Hepatic stellate cell (primary cell): ENCODE measurements around the gene LIPE.
"Not testable (repeated sequence)": the region's sequence is repeated elsewhere in the genome, so short reads cannot be mapped to it uniquely, and the experiment has no call there.

Experiments used
- DNase-seq: peaks from one replicate; pipeline ENCODE4 v3.0.0; 2011; ENCODE audit warnings: low spot score

Gene LIPE, protein sequence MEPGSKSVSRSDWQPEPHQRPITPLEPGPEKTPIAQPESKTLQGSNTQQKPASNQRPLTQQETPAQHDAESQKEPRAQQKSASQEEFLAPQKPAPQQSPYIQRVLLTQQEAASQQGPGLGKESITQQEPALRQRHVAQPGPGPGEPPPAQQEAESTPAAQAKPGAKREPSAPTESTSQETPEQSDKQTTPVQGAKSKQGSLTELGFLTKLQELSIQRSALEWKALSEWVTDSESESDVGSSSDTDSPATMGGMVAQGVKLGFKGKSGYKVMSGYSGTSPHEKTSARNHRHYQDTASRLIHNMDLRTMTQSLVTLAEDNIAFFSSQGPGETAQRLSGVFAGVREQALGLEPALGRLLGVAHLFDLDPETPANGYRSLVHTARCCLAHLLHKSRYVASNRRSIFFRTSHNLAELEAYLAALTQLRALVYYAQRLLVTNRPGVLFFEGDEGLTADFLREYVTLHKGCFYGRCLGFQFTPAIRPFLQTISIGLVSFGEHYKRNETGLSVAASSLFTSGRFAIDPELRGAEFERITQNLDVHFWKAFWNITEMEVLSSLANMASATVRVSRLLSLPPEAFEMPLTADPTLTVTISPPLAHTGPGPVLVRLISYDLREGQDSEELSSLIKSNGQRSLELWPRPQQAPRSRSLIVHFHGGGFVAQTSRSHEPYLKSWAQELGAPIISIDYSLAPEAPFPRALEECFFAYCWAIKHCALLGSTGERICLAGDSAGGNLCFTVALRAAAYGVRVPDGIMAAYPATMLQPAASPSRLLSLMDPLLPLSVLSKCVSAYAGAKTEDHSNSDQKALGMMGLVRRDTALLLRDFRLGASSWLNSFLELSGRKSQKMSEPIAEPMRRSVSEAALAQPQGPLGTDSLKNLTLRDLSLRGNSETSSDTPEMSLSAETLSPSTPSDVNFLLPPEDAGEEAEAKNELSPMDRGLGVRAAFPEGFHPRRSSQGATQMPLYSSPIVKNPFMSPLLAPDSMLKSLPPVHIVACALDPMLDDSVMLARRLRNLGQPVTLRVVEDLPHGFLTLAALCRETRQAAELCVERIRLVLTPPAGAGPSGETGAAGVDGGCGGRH

GRCh38 chr19:42427313-42427712 is at the start of gene LIPE:
Gene LIPE, minus strand, starts transcription at chr19:42427388. Its CDS starts 239 bp downstream, at chr19:42427149.
- peak; percentile 45 for DNase-seq

GRCh38 chr19:42475366-42475765 is 48.2 kb upstream of the LIPE start:
- DNase-seq, result no peak

GRCh38 chr19:42474743-42475142 is 47.6 kb upstream of the LIPE start:
- no peak for DNase-seq

- DNase-seq, result no peak
These were observed 46.5 kb upstream of the LIPE start for GRCh38 chr19:42473686-42474085.

DNA sequence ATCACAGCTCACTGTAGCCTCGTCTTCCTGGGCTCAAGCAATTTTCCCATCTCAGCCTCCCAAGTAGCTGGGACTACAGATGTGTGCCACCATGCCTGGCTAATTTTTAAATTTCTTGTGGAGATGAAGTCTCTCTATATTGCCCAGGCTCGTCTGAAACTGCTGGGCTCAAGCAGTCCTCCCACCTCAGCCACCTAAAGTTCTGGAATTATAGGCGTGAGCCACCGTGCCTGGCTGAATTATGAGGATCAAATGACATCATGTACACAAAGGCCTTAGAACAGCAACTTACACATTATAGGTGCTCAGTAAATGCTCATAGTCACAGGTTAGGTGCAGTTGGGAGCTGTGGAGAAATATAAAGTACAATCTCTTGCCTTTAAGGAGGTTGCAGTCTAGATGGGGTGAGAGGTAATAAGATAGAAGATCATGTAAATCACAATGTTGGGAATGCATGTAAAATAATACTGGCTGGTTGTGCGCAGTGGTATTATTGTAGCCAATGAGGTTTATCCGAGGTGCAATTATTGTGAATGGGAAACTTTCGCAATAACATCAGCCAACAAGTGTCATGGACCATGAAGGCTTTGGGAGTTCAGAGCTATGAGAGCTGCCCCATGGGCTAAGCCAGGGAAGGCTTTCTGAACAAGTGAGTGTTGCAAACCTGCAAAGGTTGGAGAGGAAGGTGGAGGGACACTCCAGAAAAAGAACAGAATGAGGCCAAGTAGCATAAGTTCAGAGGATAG is 45.4 kb upstream of the LIPE start:
- no peak for DNase-seq

DNA sequence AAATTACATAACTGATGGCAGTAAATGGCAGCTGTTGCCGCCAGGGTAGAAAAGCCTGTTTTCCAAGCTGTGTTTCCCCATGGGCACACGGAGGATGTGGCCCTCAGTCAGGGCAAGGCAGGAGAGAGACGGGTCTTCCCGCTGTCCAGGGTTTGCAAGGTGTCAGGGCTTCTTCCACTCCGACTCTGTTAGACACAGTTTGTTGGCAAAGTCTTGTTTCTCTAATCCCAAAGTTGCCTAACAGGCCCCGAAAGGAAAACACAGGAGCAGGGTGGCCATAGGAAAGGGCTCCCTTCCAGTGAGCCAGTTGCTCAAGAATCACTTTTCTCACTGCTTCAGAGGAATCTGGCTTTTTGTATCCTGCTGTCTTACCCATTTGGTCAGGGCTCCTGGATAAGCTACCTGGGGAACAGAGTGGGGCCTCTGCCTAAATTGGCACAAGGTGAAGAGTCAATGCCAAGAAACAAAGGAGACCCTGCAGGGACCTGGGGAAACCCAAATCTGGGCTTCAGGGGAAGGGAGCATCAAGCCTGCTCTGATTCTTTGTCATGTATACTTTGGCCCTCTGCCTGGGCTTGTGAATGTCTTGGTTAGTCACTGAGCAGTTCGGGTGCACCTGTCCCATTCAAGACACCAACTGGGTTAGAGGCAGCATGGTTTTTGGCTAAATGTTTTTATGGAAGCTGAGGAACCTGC is 44.5 kb upstream of the LIPE start:
- peak; percentile 21 for DNase-seq

DNA sequence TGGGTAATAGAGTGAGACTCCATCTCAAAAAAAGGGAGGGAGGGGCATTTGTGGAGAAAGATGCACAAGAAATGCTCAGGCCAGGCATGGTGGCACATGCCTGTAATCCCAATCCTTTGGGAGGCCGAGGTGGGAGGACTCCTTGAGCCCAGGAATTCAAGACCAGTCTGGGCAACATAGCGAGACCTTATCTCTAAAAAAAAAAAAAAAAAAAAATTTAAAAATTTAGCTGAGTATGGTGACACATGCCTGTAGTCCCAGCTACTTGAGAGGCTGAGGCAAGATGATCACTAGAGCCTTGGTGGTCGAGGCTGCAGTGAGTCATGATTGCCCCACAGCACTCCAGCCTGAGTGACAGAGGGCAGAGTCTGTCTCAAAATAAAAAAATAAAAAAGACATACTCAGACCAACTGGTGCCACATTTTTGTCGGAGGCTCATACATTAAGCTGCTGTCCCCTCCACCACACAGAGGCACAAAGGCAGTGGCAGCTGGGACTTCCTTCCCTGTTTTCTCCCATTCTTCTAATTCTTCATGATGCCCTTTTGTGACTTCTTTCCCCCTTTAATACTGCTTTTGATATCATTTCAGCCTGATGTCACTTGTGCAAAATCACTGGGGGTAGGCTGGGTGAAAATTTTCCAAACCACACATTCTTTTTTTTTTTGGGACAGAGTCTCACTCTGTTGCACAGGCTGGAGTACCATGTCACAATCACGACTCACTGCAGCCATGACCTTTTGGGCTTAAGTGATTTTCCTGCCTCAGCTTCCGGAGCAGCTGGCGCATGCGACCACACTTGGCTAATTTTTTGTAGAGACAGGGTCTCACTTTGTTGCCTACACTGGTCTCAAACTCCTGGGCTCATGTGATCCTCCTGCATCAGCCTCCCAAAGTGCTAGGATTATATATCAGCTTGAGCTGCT is 42.4 kb upstream of the LIPE start:
- no peak for DNase-seq

DNA sequence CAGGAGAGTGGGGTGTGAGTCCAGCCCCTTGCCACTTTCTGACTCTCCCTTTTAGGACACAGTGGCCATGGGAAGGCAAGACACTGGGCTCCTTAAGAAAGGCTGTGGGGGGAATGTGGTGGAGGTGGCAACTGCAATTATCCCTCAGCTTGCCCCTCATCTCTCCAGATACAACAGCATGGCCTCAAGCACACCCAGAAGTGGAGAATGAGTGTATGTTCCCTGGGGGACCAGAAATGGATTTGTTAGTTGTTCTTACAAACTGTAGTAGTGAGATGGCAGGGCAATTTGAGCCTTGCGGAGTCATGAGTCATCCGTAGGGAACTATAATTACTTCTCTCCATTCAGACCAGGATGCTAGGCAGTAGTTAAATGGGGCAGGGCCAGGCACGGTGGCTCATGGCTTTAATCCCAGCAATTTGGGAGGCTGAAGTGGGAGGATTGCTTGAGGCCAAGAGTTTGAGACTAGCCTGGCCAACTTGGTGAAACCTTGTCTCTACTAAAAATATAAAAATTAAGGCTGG is 41.1 kb upstream of the LIPE start:
- DNase-seq, result peak; percentile 83

DNA sequence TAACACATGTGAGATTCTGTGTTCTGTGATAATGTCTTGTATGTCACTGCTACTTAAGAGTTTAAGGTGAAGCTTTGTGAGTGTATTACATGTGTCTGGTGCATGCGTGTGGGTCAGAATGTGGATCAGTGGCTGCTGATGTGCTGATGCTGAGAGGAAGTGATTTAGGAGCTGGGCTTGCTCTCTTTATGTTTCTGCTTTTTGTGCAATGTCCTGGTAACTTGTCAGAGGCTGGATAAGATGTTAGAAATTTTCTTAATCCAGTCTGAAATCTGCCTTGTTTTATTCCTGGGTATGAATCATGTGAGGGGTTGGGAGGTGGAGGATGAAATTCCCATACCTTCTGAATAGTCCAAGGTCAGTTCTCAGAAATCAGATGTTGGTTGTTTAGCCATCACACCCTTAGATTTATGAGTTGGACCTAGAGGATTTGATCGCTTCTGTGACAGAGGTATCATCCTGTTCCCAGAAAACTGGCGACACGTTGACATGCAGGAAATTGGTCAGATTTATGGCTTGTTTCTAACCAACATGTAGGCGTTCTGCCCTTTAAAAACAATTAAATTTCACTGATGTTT is 40.1 kb upstream of the LIPE start:
- DNase-seq, result peak; percentile 13

DNA sequence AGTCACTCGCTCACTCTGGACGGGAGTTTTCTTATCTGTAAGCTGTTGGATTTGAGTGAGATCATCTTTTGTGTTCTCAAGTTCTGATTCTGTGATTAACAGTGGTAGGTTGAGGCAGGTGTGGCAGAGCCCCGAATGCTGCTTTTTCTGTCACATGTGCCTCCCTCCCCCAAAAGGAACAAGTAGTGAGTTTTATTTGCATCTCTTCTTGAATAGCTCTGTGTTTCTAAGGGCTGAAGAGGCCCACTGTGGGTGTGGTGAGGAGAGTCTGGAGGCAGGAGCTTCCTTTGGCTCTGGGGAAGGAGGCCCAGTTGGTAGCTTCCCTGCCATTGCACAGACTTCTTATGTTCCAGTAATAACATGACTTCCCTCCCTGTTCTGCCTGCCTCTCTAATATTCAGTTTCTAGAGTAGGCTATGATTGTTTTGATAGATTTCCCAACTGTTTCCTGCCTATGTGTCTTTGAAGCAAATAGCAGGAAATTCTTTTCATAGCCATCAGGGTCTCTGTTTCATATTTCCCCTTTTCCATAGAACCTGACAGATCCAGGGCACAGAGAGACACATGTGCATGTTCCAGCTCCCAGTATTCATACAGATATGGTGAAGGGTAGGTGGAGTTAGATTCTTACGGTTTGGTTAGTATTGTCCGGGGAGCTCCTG is 39.5 kb upstream of the LIPE start:
- peak; percentile 14 for DNase-seq

DNA sequence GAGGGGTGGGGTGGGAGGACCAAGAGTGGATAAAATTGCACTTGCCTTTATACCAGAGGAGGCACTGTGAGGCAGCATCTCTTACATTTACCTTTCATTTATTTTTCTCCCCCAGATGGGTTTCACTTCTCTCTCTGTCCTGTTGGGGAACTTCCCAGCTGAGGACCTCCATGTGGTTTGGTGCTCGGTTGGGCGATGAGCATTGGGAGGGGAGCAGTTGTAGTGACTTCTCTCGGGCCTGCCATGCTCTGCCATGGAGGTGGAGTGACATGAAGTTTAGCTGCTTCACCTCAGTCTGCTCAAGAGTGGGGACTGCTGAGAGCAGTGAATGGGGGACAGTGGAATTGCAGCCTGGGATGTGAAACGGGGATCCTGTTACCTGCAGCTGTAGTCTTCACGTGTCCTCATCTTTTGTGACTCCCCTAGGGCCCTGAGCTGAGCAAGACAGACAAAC is 38.7 kb upstream of the LIPE start:
- no peak for DNase-seq

GRCh38 chr19:42461700-42462324 is 34.6 kb upstream of the LIPE start:
- no peak for DNase-seq

DNA sequence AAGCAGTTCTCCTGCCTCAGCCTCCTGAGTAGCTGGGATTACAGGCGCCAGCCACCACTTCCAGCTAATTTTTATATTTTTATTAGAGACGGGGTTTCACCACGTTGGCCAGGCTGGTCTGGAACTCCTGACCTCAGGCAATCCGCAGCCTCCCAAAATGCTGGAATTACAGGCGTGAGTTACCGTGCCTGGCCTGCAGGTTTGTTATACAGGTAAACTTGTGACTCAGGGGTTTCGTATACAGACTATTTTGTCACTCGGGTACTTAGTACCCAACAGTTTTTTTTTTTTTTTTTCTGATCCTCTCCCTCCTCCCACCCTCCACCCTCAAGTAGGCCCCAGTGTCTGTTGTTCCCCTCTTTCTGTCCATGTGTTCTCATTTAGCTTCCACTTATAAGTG is 34.0 kb upstream of the LIPE start:
- not testable (repeated sequence) for DNase-seq

GRCh38 chr19:42459926-42460325 is 32.7 kb upstream of the LIPE start:
- no peak for DNase-seq

- DNase-seq, result no peak
These were observed 28.5 kb upstream of the LIPE start for GRCh38 chr19:42455621-42456081.

DNA sequence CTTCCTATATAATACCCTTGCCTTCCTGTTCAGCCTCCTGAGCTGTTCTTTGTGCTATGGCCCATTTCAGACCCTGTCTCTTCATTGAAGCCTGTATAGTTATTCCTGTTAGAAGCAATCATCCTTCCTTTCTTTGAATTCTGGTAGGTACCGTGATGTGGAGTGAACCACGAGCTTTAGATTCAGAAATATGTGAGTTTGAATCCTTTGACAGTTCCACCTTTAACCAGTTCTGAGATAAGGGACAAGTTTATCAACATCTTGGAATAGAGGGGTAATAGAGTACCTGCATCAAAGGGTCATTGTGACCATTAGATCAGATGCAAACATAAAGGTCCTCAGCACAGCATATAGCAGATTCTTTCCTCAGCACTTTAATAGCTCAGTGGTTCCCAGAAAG is 27.9 kb upstream of the LIPE start:
- DNase-seq, result no peak

GRCh38 chr19:42452590-42452989 is 25.4 kb upstream of the LIPE start:
- no peak for DNase-seq

DNA sequence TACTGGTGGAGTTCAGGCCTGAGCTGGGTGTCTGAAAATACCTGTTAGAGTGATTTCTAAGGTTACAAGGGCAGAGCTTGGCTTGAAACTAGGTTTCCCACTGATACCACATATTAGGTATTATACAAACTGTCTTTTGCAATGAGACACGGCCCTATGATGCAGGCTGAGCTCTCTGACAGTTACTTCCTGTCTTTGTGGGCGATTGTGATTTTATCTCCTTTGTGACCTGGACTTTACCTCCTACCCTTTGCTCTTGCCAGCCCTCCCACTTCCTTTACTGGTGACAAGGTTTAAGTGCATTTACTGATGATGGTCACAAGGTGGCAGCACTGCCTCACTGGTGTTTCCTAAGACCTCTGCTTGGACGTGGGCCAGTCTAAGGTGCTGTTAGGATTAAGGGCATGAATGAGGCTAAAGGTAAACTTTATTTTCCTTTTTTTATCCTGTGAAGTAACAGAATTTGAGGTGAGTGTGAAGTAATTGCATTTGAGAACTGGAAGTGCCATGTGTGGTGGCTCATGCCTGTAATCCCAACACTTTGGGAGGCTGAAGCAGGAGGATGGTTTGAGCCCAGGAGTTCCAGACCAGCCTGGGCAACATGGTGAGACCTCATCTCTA is 23.2 kb upstream of the LIPE start:
- peak; percentile 65 for DNase-seq
